ENCODE data around the gene ST6GAL1. TPM values are rescaled to one million over a fixed set of nuclear protein-coding genes. Genes with fewer than 3 reads are reported as not detected.

The ST6GAL1 gene
- total and polyA plus RNA-seq, 7 donors = 5.4 to 60.5 (median 10.0) TPM

DNA sequence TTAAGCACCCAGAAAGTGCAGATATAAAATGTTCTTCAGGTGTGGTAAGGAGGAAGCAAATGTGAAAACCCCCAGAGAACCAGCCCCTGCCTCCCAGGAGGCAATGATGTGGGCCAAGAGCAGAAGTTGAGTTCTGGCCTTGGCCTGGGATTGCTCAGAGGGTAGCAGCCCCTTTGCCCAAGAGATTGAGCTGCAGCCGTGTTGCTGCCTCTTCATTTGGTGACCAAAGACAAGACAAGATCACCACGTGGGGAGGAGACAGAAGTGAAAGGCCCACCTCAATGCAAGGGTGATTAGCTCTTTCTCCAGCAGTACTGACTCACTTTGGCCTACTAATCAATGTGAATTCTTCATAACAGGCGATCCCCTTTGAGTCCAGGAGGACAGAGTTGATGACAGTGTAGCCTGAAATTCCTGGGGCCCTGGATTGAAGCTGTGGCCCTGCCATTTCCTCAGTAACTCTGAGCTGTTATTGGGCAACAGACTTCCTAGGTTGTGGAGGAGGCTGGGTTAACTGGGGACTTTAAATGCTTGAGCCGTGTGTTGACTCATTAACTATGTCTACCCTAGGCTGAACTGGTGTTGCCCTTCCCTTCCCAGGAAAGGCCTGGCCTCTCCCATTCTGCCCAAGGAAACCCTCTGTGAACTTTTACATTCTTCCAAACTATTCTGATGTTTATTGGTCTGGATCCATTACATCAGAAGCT, 86.5 kb downstream of the ST6GAL1 start:
- Histone ChIP-seq H3K4me1 (no peaks in the 10 kb centered on the region), H3K36me3 (no peaks in the 10 kb centered on the region), H3K27ac (no peak overlapping the region), H3K9me3 (no peaks in the 10 kb centered on the region), H3K4me3 (no peak overlapping the region), H3K27me3 (no peaks in the 10 kb centered on the region)
- no peak for TF ChIP-seq EP300 (IDR thresholded peaks at IDR 0.05)
- no peak for TF ChIP-seq POLR2A (IDR thresholded peaks at IDR 0.05)
- TF ChIP-seq, protein P1, sequence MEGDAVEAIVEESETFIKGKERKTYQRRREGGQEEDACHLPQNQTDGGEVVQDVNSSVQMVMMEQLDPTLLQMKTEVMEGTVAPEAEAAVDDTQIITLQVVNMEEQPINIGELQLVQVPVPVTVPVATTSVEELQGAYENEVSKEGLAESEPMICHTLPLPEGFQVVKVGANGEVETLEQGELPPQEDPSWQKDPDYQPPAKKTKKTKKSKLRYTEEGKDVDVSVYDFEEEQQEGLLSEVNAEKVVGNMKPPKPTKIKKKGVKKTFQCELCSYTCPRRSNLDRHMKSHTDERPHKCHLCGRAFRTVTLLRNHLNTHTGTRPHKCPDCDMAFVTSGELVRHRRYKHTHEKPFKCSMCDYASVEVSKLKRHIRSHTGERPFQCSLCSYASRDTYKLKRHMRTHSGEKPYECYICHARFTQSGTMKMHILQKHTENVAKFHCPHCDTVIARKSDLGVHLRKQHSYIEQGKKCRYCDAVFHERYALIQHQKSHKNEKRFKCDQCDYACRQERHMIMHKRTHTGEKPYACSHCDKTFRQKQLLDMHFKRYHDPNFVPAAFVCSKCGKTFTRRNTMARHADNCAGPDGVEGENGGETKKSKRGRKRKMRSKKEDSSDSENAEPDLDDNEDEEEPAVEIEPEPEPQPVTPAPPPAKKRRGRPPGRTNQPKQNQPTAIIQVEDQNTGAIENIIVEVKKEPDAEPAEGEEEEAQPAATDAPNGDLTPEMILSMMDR (IDR thresholded peaks at IDR 0.05) = no peak
- TF ChIP-seq POLR2AphosphoS5 (IDR thresholded peaks at IDR 0.05) = no peak
- intact Hi-C loops (cut with DNase I) = no loop called here
- no peak for DNase-seq
- WGBS, 2 donors = 64 to 75% methylated on average over 4 of the region's 4 CpGs

DNA sequence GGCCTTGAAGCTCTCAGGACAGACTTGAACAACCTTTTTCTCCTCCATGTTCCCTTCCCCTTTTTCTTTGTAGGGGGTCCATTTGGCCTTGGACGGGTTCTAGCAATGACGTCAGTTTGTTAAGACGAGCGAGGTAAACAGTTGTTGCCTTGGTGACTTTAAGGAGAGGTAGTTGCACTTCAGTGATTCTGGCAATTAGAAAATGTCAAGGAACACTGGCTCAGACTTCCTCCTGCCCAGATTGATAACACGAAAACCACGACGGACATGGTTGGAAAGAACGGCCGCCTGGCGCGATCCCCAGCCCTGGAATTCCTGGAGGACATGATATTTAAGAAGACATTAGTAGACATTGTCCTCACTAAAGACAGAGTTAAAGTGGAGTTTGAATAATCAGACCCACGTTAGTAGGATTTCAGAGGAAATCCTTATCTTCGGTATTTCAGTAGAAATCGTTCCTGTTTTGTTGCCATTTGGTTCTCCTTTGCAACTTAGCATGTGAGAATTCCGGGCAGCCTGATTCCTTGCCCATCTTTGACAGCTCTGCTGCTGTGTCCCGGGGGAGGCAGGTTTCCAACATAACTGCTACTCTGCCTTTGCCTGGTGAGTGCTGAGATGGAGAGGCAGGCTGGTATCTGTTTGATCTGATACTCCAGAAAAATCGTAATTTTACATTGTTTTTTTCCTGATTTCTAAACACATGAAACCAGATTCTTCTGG, 87.3 kb downstream of the ST6GAL1 start:
- Histone ChIP-seq H3K4me3 (no peak overlapping the region), H3K36me3 (no peaks in the 10 kb centered on the region), H3K9me3 (no peaks in the 10 kb centered on the region), H3K27ac (no peak overlapping the region), H3K4me1 (no peaks in the 10 kb centered on the region), H3K27me3 (no peaks in the 10 kb centered on the region)
- no peak for DNase-seq
- TF ChIP-seq POLR2AphosphoS5 (IDR thresholded peaks at IDR 0.05) = no peak
- TF ChIP-seq, protein P1 (IDR thresholded peaks at IDR 0.05) = no peak
- 79 to 91% methylated on average over 17 of the region's 17 CpGs for WGBS, 2 donors
- intact Hi-C loops (cut with DNase I) = no loop called here

DNA sequence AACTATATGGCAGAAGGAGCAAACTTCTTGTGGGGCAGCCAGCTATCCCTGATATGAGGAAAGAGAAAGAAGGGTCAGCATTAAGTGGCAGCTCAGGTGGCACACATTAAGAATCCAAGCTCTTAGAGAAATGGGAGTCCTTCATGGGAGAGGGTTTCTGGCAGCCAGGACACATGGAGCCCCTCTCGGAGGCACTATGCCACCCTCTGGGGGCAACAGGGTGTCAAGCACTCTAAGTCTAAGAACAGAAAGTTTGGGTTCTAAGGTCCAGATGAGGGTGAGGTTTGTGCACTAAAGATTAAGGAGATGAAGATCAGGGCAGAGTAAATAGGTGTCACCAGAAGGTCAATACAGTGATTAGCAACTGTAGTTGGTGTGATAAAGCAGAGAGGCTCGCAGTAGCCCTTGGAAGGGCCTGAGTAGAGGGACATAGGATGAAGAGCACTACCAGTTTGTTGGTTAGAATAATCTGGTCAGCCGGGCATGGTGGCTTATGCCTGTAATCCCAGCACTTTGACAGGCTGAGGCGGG, 89.3 kb downstream of the ST6GAL1 start:
- no peak for DNase-seq
- Histone ChIP-seq H3K27me3 (no peaks in the 10 kb centered on the region), H3K9me3 (peaks cover 0 to 2% (median 0%) of the 10 kb centered on the region in 4 donors), H3K27ac (no peak overlapping the region), H3K36me3 (no peaks in the 10 kb centered on the region), H3K4me1 (no peaks in the 10 kb centered on the region), H3K4me3 (no peak overlapping the region)
- WGBS, 2 donors = 92 to 94% methylated on average over 4 of the region's 4 CpGs
- intact Hi-C loops (cut with DNase I) = no loop called here
- TF ChIP-seq, protein P1 (IDR thresholded peaks at IDR 0.05) = no peak
- TF ChIP-seq POLR2A (IDR thresholded peaks at IDR 0.05) (no peak), EP300 (IDR thresholded peaks at IDR 0.05) (no peak), POLR2AphosphoS5 (IDR thresholded peaks at IDR 0.05) (no peak)

DNA sequence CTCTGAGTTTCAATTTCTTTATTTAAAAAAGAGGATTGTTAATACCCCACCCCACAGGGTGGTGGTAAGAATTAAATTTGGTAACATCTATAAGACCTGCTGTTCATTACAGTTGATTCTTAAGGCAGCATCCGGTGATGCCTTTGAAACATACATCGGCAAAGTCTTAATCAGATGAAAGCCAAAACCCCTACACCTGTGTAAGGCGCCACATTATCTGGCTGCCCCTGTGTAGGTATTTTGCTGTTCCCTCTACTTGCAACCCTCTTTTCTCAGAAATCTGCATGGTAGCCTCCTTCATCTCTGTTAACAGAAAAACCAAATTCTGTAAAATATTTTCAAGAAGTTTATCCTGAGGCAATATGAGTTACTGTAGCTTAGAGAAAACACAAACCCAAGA, 90.0 kb downstream of the ST6GAL1 start:
- no peak for DNase-seq
- no peak overlapping the region for H3K27ac ChIP-seq
- H3K27me3 ChIP-seq = no peaks in the 10 kb centered on the region
- TF ChIP-seq POLR2A (IDR thresholded peaks at IDR 0.05) (no peak), POLR2AphosphoS5 (IDR thresholded peaks at IDR 0.05) (no peak), EP300 (IDR thresholded peaks at IDR 0.05) (no peak)
- TF ChIP-seq, protein P1 (IDR thresholded peaks at IDR 0.05) = no peak
- WGBS, 2 donors = 82 to 96% methylated on average over 3 of the region's 3 CpGs
- H3K9me3 ChIP-seq = peaks cover 0 to 2% (median 0%) of the 10 kb centered on the region in 4 donors
- no peak overlapping the region for H3K4me3 ChIP-seq
- no peaks in the 10 kb centered on the region for H3K36me3 ChIP-seq
- intact Hi-C loops (cut with DNase I) = no loop called here
- no peaks in the 10 kb centered on the region for H3K4me1 ChIP-seq
